H9 (cell line): ENCODE data around the gene TAT. TPM values are rescaled to one million over a fixed set of nuclear protein-coding genes. Genes with fewer than 3 reads are reported as not detected.

Experiments
- DNase-seq: peaks from one replicate; pipeline ENCODE4 v3.0.0-alpha.2; 2017
- H2AFZ ChIP-seq: one replicate; pipeline ENCODE4 v1.6.1; 2013; ENCODE audit warnings: mild to moderate bottlenecking, low read length, control low read depth, moderate library complexity
- H2AK5ac ChIP-seq: 2 replicates; pipeline ENCODE4 v1.6.1; 2013; ENCODE audit warnings: low read length, control low read depth, mixed read lengths; ENCODE audit not compliant: insufficient read length
- H2BK120ac ChIP-seq: one replicate; pipeline ENCODE4 v1.6.1; 2013; ENCODE audit warnings: low read depth, mild to moderate bottlenecking, low read length, control low read depth, inconsistent platforms; ENCODE audit not compliant: poor library complexity, severe bottlenecking
- H2BK12ac ChIP-seq: 2 replicates; pipeline ENCODE4 v1.6.1; 2013; ENCODE audit warnings: low read length, control low read depth, mixed read lengths, low read depth; ENCODE audit not compliant: insufficient read length
- H2BK15ac ChIP-seq: 2 replicates; pipeline ENCODE4 v1.6.1; 2013; ENCODE audit warnings: low read depth, low read length, control low read depth
- H2BK20ac ChIP-seq: one replicate; pipeline ENCODE4 v1.6.1; 2013; ENCODE audit warnings: low read depth, mild to moderate bottlenecking, low read length, control low read depth, inconsistent platforms; ENCODE audit not compliant: poor library complexity, severe bottlenecking
- H2BK5ac ChIP-seq: 2 replicates; pipeline ENCODE4 v1.6.1; 2013; ENCODE audit warnings: low read length, control low read depth, mixed read lengths; ENCODE audit not compliant: insufficient read length
- H3K14ac ChIP-seq: 2 replicates; pipeline ENCODE4 v1.6.1; 2013; ENCODE audit warnings: low read length, control low read depth; ENCODE audit not compliant: insufficient read depth
- H3K18ac ChIP-seq: 2 replicates; pipeline ENCODE4 v1.6.1; 2013; ENCODE audit warnings: low read depth, mild to moderate bottlenecking, mixed read lengths, low read length, control low read depth; ENCODE audit not compliant: insufficient read length
- H3K23ac ChIP-seq: 2 replicates; pipeline ENCODE4 v1.6.1; 2013; ENCODE audit warnings: low read length, control low read depth, mixed read lengths, low read depth; ENCODE audit not compliant: insufficient read length
- H3K23me2 ChIP-seq: 2 replicates; pipeline ENCODE4 v1.6.1; 2013; ENCODE audit warnings: low read depth, mild to moderate bottlenecking, mixed read lengths, low read length, control low read depth; ENCODE audit not compliant: insufficient read length, poor library complexity, severe bottlenecking
- H3K27ac ChIP-seq: 2 replicates; pipeline ENCODE4 v1.5.1; 2013; ENCODE audit warnings: low read length, control low read depth, mixed read lengths, low read depth; ENCODE audit not compliant: insufficient read length
- H3K27me3 ChIP-seq: 2 replicates; pipeline ENCODE4 v1.6.1; 2013; ENCODE audit warnings: low read length, control low read depth, inconsistent platforms; ENCODE audit not compliant: insufficient read depth
- H3K4ac ChIP-seq: 2 replicates; pipeline ENCODE4 v1.6.1; 2013; ENCODE audit warnings: low read depth, mild to moderate bottlenecking, control low read depth, inconsistent platforms, low read length, moderate library complexity
- H3K4me1 ChIP-seq: 2 replicates; pipeline ENCODE4 v1.6.1; 2013; ENCODE audit warnings: low read length, control low read depth, inconsistent platforms; ENCODE audit not compliant: insufficient read depth
- H3K4me2 ChIP-seq: 2 replicates; pipeline ENCODE4 v1.6.1; 2013; ENCODE audit warnings: low read length, control low read depth, mixed read lengths; ENCODE audit not compliant: insufficient read length, insufficient read depth
- H3K56ac ChIP-seq: 2 replicates; pipeline ENCODE4 v1.6.1; 2013; ENCODE audit warnings: low read depth, mild to moderate bottlenecking, mixed read lengths, low read length, control low read depth; ENCODE audit not compliant: insufficient read length
- H3K79me1 ChIP-seq: 2 replicates; pipeline ENCODE4 v1.6.1; 2013; ENCODE audit warnings: low read depth, mild to moderate bottlenecking, moderate library complexity, low read length, control low read depth, inconsistent platforms; ENCODE audit not compliant: insufficient read depth, poor library complexity, severe bottlenecking
- H3K79me2 ChIP-seq: 2 replicates; pipeline ENCODE4 v1.6.1; 2013; ENCODE audit warnings: low read length, control low read depth, inconsistent platforms; ENCODE audit not compliant: insufficient read depth
- H3K9ac ChIP-seq: 2 replicates; pipeline ENCODE4 v1.6.1; 2013; ENCODE audit warnings: low read length, control low read depth, mixed read lengths; ENCODE audit not compliant: insufficient read length; ENCODE audit errors: extremely low read depth
- H3K9me3 ChIP-seq: one replicate; pipeline ENCODE4 v1.6.1; 2013; ENCODE audit warnings: low read depth, low read length, inconsistent platforms; ENCODE audit not compliant: control insufficient read depth
- H3T11ph ChIP-seq: one replicate; pipeline ENCODE4 v1.6.1; 2013; ENCODE audit warnings: mild to moderate bottlenecking, low read length, control low read depth, inconsistent platforms
- H4K20me1 ChIP-seq: one replicate; pipeline ENCODE4 v1.6.1; 2013; ENCODE audit not compliant: control insufficient read depth, insufficient read length, insufficient read depth
- H4K5ac ChIP-seq: 2 replicates; pipeline ENCODE4 v1.6.1; 2013; ENCODE audit warnings: low read depth, mild to moderate bottlenecking, mixed read lengths, low read length, control low read depth; ENCODE audit not compliant: insufficient read length
- H4K8ac ChIP-seq: replicated peaks from 2 replicates; pipeline ENCODE4 v1.6.1; 2013; ENCODE audit warnings: low read length, control low read depth, mixed read lengths, low read depth; ENCODE audit not compliant: insufficient read length
- H4K91ac ChIP-seq: 2 replicates; pipeline ENCODE4 v1.6.1; 2013; ENCODE audit warnings: low read depth, mild to moderate bottlenecking, moderate library complexity, mixed read lengths, low read length, control low read depth; ENCODE audit not compliant: insufficient read length
- H3K27ac Mint-ChIP-seq, 3 experiments: 2 replicates in 2 of 3; 3 replicates in 1 of 3; pipeline ENCODE4 v1.8.0; 2020 to 2021; ENCODE audit warnings: mixed read lengths in 3 of 3, mild to moderate bottlenecking in 1 of 3, moderate library complexity in 1 of 3
- H3K27me3 Mint-ChIP-seq: 2 replicates; pipeline ENCODE4 v1.8.0; 2021; ENCODE audit warnings: low read depth, mild to moderate bottlenecking, moderate library complexity, mixed read lengths
- H3K36me3 Mint-ChIP-seq, 3 experiments: 2 replicates in 2 of 3; 3 replicates in 1 of 3; pipeline ENCODE4 v1.8.0; 2020 to 2021; ENCODE audit warnings: low read depth in 3 of 3, mixed read lengths in 3 of 3; ENCODE audit not compliant: insufficient read depth in 1 of 3
- H3K4me1 Mint-ChIP-seq, 2 experiments: 2 replicates each; pipeline ENCODE4 v1.8.0; 2020; ENCODE audit warnings: mixed read lengths in 2 of 2
- H3K4me3 Mint-ChIP-seq, 2 experiments: 2 replicates in 1 of 2; 3 replicates in 1 of 2; pipeline ENCODE4 v1.8.0; 2020 to 2021; ENCODE audit warnings: mild to moderate bottlenecking in 2 of 2, mixed read lengths in 2 of 2, moderate library complexity in 1 of 2
- H3K9me3 Mint-ChIP-seq, 2 experiments: 2 replicates in 1 of 2; 3 replicates in 1 of 2; pipeline ENCODE4 v1.8.0; 2020; ENCODE audit warnings: mild to moderate bottlenecking in 2 of 2, mixed read lengths in 2 of 2, moderate library complexity in 1 of 2
- WGBS: extraction: QIAGEN DNeasy Blood & Tissue Kit; methylation state at CpG from one replicate; pipeline ENCODE4 v1.1.7; 2013; ENCODE audit warnings: missing lambda C conversion rate, low lambda C conversion rate, mixed read lengths; ENCODE audit not compliant: insufficient read length; ENCODE audit errors: extremely low coverage; 5-methylcytosine and 5-hydroxymethylcytosine counted together
- total RNA-seq: library from RNA; stranded (reverse); gene quantifications from 2 replicates; pipeline ENCODE4 v1.2.1, GENCODE V29; 2021
- TF ChIP-seq, protein P1 (sequence below): fragments of 200-600 bp; sonication (generic); conservative IDR thresholded peaks from 3 replicates; pipeline ENCODE4 v1.8.0; 2021; ENCODE audit warnings: antibody characterized with exemption, mild to moderate bottlenecking

Gene TAT
- total RNA-seq, 1 experiment from 2014 or later: not detected

- Histone ChIP-seq H2BK5ac (no peak overlapping the region), H2AK5ac (no peak overlapping the region), H3K56ac (no peak overlapping the region), H3K14ac (no peak overlapping the region), H3K23ac (no peak overlapping the region), H2AFZ (no peak overlapping the region), H3T11ph (no peak overlapping the region), H3K4me2 (no peak overlapping the region), H3K4ac (no peak overlapping the region), H4K8ac (no peak overlapping the region), H3K18ac (no peak overlapping the region), H2BK15ac (no peak overlapping the region), H4K91ac (no peak overlapping the region), H3K23me2 (no peaks in the 10 kb centered on the region), H2BK20ac (no peak overlapping the region), H3K27ac (no peak overlapping the region), H3K27me3 (no peaks in the 10 kb centered on the region), H2BK12ac (no peak overlapping the region), H3K79me1 (no peaks in the 10 kb centered on the region), H2BK120ac (no peak overlapping the region), H3K9me3 (no peaks in the 10 kb centered on the region), H3K79me2 (no peaks in the 10 kb centered on the region), H3K4me1 (no peaks in the 10 kb centered on the region), H4K5ac (no peak overlapping the region), H3K9ac (no peak overlapping the region), H4K20me1 (no peaks in the 10 kb centered on the region)
- H3K4me1 Mint-ChIP-seq: no peaks in the 10 kb centered on the region
- H3K27me3 Mint-ChIP-seq: peaks cover 21% of the 10 kb centered on the region
- no peak for DNase-seq
- H3K36me3 Mint-ChIP-seq: peaks cover under 1 to 13% (median 11%) of the 10 kb centered on the region in 3 experiments; a peak in 4 of 7 replicates
- TF ChIP-seq, protein P1, sequence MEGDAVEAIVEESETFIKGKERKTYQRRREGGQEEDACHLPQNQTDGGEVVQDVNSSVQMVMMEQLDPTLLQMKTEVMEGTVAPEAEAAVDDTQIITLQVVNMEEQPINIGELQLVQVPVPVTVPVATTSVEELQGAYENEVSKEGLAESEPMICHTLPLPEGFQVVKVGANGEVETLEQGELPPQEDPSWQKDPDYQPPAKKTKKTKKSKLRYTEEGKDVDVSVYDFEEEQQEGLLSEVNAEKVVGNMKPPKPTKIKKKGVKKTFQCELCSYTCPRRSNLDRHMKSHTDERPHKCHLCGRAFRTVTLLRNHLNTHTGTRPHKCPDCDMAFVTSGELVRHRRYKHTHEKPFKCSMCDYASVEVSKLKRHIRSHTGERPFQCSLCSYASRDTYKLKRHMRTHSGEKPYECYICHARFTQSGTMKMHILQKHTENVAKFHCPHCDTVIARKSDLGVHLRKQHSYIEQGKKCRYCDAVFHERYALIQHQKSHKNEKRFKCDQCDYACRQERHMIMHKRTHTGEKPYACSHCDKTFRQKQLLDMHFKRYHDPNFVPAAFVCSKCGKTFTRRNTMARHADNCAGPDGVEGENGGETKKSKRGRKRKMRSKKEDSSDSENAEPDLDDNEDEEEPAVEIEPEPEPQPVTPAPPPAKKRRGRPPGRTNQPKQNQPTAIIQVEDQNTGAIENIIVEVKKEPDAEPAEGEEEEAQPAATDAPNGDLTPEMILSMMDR: no peak
- peaks cover 17 to 18% of the 10 kb centered on the region in 2 experiments for H3K9me3 Mint-ChIP-seq
- WGBS: 100% methylated on average over 2 of the region's 3 CpGs
- no peak overlapping the region for H3K27ac Mint-ChIP-seq
- H3K4me3 Mint-ChIP-seq: no peak overlapping the region
Observed at GRCh38 chr16:71557954-71558582, 18.8 kb downstream of the TAT start.
